ENCODE data around the gene SLBP.
A peak's percentile ranks its signal among the peaks of the same experiment; 100 is the strongest.

SLBP gene

DNA sequence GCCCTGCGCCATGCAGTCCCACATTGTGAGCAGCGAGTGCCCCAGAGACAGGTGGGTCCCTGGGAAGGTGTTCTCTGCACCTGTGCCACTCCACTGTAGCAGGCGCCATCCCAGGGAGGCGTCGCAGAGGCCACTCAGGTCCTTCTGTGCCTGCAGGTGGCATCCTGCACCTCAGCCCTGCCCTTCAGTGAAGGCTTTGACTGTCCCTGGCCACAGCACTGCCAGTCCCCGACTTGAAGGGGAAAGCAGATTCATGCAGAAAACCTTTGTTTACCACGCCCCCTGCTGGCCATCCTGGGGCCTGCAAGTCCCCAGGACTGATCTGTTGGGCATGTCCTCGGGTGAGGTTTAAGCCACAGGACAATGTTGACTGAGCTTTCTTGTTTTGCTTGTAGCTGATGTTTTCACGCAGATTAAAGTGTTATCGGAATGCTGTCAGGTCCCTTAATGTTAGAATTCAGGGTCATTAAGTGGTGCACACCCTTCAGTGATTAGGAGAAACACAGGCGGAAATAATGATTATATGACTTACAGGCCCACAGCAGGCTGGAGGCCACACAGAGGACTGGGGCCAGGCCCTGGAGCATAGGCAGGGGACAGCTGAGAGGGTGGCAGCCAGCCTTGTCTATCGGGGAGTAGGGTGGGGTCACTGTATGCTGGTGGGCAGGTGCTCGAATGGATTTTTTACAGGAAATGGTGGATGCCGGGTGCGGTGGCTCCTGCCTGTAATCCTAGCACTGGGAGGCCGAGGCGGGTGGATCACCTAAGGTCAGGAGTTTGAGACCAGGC, 14.2 kb upstream of the SLBP start:
- peak; percentile 88 for DNase-seq (ENCODE audit: low spot score)

DNA sequence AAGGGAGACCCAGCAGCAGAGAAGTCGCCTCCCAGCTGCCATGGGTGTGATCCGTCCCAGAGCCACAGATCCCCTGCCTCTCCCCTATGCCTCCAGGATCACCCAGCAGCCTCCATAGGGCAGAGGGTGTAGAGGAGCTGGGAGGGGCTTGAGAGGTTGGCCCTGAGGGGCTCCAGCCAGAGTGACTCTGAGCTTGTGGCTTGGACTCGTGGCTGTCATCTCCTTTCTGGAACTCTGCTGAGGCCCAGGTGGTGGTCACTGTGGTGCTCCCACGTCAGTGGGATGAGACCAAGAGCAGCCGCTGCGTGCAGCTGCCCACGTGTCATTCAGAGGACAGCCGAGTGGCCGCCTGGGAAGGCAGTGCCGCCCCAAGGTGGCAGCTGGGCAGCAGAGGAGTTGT, 13.4 kb upstream of the SLBP start:
- no peak for DNase-seq (ENCODE audit: low spot score)

DNA sequence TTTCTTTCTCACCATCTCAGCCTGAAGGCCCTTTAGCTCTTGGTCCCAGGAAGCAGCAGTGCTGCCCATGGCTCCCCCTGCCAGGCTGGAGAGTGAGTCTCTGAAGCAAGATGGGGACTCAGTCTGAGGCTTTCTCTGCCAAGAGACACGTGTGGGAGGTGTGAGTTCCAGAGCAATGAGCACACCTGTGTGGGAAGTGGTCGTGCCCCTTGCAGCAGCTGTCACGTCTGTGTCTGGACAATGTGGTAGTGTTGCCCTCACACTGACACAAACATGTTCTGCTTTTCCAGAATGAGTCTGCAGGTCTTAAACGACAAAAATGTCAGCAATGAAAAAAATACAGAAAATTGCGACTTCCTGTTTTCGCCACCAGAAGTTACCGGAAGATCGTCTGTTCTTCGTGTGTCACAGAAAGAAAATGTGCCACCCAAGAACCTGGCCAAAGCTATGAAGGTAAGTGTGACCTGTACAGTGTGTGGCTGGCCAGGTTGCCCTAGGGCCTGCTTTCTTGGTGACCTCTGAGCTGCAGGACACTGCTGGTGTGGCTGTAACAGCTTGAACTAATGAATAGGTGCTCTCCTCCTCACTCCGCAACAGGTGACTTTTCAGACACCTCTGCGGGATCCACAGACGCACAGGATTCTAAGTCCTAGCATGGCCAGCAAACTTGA, 11.1 kb upstream of the SLBP start:
- DNase-seq (ENCODE audit: low spot score), result no peak

DNA sequence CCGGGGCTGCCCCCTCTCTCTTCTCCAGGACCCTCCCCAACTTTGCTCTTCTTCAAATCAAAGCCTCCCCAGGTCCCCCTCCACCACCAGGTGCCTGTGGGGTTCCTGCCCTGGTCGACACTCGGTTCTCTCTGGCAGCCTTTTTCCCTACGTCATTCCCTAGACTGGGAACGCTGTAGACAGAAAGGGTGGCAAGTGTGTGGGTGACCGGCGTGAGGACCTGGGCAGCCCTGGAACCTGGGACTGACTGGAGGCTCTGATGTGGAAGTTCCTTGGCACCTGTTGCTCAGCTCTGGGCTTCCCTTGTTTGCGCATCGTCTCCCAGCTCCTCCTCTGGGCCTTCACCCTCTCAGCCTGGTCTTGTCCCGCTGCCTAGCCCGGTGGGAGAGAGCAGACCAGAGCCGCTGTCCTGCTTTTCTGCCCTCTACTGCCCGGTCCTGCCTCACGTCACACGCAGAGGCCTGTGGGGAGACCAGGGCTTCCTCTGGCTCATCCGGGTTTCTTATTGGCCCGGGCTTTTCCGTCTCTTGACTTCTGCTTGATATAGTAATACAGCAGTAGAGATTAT, 10.5 kb upstream of the SLBP start:
- no peak for DNase-seq (ENCODE audit: low spot score)

DNA sequence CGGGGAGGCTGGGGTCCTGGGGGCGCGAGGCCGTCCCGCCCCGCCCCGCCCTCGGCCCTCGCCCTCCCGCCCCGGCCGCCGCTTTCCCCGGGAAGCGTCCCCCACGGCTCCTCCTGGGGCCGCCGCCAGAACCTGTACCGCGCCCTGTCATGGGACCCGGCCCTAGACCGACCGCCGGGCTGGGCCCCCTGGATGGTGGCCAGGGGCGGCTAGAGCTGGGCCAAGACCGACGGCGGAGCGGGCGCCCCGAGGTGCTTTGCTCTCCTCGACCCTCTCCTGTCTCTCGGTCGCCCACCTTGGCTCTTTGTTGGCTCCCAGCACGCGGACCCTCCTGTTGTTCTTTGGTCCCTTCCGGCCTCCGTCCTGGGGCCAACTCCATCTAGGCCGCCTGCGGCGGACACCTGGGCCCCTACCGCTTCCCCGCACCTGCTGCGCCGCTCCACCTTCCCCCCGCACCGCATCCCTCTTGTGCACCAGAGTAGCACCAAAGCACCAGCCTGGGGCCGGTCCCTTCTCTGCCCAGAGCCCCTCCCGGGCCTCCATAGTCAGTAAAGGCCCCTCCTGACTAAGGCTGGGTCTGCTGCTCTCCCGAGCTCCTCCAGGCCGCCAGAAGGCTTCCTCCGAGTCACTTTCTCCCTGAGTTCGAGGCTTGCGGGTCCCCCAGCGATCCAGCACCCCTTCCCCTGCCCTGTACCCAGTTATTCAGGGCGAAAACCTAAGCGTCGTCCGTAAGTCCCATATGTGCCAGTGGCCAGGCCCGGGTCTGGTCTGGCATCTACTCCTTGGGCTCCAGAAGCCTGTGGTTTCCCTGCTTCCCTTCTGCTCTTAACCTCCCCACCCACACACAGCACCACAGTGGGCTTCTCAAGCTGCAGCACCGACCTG, 9.8 kb upstream of the SLBP start:
- DNase-seq (ENCODE audit: low spot score), result no peak

DNA sequence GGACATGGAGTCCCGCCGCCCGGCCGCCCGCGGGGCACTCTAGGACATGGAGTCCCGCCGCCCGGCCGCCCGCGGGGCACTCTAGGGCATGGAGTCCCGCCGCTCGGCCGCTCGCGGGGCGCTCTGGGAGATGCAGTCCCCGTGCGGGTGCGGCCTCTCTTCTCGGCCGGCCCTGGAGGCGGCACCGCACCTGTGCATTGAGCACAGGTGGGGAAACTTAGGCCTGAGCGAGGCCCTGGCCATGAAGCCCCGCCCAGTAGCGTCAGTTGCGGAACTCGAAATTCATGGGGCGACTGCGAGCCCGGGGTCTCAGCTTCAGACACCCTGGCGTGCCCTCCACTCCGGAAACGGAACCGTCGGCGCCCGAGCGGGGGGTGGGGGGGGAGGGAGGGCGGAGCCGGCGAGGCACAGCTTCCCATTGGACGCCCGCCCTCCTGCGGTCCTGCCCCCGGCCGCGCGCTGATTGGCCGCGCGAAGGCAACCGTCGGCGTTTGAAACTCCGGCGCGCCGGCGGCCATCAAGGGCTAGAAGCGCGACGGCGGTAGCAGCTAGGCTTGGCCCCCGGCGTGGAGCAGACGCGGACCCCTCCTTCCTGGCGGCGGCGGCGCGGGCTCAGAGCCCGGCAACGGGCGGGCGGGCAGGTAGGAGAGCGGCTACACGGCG, 9.0 kb upstream of the SLBP start, which contains the start of the genes TACC3 and TMEM129:
TSS of gene TACC3 (plus strand) at position 519 of the 663 bp plus-strand sequence. CDS start 1,901 bp downstream, outside the sequence.
TSS of gene TMEM129 (minus strand) at position 321 of the 663 bp plus-strand sequence. CDS start 486 bp downstream, outside the sequence.
- peak; percentile 100 for DNase-seq (ENCODE audit: low spot score)

DNA sequence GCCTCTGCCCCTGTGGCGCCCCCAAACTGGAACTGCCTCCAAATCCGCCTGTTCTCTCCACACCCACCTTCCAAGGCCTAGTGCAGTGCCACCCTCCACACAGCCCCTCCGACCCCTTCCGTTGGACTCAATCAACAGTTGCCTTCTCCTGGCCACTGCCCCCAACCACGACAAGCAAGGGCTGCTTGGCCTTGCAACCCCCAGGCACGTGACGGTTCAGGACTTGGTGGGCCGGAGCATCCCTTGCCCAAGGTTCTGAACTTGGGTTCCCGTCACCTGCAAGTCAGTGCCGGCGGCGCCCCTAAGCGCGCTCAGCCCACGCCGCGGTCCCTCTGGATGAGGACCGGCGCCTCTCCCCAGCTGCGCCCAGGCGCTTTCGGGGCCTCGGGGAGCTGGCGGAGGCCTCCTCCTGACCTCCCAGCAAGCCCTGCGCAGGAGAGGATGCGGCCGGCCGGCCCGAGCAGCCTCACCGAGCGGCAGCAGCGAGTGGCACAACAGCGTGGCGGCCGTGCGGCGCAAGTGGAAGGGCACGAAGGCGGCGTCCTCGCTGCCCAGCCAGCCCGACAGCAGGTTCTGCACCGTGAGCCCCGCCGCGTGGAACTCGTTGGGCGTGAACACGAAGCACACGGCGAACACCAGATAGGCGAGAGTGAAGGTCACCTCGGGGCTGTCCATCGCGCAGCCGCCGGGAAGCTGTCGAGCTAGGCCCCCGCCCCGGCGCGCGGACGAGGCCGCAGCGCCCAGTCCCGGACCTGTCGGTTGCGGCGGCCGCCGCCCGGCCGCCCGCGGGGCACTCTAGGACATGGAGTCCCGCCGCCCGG, 8.3 kb upstream of the SLBP start:
- peak; percentile 63 for DNase-seq (ENCODE audit: low spot score)

DNA sequence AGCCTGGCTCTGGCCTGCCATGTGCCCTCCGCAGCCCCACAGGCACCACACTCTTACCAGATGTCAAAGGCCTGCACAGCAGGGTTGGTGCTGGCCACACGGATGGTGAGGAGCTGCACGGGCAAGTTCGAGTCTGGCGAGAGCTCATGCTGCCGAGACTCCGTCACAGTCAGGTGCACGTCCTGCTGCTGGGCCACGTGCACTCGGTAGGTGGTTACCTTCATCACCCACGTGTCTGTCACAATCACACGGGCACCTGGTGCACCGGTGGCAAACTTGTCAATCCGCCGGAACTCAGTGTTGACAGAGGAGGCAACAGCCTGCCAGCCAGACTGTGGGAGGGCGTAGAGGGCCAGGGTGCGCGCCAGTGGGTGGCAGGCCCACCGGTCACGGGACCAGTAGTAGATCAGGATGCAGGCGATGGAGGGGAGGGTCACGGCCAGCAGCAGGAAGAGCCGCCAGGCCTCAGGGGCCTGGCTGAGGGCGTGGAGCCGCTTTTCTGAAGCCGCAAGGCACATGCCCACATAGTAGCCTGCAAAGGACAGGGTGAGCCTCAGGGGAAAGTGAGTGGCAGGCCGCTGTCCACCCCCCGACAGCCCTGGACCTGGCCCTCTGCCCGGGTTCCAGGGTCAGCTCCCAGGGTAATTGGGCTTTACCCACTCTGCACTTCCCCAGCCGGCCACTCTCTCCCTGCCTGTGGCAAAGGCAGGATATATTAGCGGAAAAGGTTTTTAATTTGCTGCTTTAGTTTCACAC, 6.2 kb upstream of the SLBP start:
- no peak for DNase-seq (ENCODE audit: low spot score)

DNA sequence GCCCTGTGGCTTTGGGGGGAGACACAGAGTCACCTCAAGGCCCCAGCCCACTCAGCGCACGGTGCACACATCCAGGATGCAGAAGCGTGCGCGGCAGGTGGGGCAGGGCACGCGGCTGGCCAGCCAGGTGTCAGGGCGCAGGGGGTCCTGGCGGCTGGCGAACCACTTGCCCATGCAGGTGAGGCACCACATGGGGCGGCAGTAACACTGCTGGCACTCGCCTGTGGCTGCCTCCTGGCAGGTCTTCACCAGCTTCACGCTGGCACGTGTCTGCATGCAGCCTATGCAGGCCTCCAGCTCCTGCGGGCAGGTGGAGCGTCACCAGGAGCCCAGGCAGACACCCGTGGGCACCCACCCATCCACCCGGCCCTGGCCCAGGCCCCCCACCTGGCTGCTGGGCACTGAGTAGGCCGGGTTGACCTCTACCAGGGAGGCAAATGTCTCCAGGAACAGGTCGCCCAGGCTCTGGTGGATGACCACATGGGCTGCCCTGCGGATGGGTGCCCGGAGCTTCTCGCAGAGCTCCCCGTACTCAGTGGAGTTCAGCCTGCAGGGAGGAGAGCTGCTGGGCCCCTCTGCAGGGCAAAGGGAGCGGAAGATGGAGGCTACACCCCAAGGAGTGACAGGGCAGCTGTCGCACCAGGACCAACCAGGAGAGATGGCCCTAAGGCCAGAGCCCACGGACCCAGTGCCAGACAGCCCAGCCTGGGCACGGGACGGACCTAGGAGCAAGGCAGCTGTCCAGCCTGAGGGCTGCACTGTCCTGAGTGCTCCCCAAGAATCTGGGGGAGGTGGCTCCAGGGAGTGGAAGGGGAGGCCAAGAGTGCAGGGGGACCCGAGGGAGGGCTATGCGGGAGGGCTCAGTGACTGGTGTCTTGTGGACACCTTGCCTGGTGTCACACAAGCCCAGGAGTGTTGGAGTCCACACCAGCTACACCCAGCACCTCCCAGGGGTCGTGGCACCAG, 5.3 kb upstream of the SLBP start:
- DNase-seq (ENCODE audit: low spot score), result no peak

DNA sequence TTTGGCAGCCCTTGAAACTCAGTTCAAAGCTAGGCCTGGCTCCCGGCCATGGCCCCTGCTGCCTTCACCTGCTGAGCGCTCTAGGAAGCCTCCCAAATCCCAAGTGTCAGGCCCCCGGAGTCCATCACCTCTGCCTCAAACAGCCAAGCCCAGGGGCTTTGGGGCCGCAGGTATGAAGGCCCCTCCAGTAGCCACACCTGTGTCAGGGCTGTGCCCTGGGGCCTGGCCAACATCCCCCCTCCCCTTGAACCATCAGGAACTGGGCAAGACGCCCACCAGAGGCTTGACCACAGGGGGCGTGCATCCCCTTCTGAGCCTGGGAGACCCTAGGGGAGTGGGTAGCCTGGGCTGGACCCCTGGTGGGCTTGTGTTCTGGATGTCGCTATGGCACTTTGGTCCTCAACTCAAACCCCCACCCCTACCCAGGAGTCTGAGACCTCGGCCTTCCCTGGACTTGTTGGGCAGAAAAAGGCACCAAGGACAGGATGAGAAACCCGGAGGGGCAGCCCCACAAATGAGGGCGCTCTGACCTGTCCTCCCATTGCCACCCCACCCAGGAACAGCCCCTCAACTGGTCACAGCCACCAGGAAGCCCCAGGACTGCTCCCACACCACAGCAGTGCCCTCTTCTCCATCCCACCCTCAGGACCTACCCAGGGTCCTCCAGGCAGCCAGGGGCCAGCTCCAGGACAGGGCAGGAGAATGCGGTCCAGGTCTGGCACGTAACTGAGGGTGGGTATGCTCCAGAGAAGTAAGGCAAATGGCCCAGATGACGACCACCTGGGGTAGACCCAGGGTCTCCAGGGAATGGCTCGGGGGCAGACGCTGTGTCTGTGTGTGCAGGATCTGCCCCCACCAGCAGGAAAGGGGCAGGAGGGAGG, 4.2 kb upstream of the SLBP start:
- DNase-seq (ENCODE audit: low spot score), result no peak

DNA sequence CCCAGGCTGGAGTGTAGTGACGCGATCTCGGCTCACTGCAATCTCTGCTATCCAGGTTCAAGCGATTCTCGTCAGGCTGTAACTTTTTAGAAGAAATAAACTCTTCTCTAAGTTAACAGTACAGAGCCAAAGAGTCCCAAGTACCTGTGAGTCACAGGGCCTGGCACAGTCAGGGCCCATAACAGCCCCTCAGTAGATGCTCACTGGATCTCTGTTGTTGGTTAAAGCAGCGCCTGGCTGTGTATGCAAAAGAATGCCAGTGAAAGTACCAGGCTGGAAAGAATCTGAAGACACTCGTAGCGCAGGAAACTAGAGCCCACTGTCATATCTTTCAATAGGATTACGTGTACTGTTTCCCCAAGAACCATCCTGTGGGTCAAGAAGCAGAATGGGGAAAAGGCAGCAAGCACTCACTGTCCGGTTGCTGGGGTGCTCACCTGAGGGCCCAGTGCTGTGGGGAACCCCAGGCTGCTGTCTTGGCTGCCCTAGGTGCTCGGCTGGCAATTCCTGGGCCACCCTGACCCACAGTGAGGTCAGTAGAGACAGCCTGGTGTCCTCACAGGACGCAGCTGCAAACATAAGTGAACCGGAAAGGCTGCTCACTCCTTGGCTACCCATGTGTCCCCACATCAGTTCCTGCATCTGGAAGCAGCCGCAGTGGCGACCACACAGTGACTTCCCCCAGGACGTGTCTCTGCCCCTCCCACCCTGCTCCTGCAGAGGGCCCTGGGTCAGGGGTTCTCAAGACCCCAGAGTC, 3.1 kb upstream of the SLBP start:
- no peak for DNase-seq (ENCODE audit: low spot score)

DNA sequence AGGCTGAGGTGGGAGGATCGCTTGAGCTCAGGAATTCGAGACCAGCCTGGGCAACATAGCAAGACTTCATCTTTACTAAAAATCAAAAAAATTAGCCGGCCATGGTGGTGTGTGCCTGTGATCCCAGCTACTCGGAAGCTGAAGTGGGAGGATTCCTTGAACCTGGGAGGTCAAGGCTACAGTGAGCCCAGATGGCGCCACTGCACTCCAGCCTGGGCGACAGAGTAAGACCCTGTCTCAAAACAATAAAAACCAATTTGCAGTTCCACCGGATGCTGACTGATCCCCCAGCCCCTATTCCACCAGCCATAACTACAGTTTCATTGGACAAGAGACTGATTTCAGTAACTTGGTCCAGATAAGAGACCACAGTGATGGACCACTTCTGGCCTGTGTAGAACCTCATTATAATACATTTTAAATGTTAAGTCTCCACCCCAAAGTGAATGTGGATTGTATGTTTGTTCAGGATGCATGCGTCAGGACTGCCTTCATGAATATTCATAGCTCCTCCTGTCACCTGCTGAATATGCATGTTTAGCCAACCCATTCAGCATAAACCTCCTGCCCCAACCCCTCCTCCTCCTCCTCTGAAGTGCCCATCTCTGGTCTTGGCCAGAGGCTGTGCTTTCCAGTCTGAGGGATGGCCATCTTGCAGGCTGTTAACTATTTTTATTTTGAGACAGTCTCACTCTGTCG, 2.3 kb upstream of the SLBP start:
- DNase-seq (ENCODE audit: low spot score), result no peak

DNA sequence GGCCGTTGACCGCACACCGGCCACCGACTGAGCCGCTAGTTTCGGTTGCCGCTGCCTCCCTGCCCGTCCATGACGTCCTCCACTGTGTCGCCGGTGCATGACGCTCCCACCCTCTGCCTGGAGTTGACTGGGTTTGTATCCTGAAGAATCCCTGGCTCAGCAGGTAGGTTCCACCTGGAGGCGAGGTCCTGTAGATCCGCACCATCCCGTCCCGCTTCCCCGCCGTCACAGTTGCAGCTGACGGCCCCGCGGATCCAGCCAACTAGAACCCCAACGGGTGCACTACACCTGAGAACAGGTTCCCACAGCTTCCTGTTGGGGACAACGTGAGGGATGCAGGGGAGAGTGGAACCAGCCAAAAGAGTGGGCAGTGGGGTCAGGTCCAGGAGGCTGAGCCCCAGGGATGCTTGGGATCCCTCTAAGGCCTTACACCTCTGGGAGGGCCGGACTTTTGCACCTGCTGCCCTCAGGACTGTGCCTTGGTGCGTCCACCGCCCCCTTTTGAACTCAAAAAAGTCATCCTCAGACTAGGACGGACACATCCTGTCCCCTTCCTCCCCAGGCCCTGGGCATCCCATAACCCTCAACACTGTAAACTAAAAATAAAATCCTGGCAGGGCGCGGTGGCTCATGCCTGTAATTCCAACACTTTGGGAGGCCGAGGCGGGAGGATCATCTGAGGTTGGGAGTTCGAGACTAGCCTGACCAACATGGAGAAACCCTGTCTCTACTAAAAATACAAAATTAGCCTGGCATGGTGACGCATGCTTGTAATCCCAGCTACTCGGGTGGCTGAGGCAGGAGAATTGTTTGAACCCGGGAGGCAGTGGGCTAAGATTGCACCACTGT, 1.1 kb upstream of the SLBP start:
- no peak for DNase-seq (ENCODE audit: low spot score)

DNA sequence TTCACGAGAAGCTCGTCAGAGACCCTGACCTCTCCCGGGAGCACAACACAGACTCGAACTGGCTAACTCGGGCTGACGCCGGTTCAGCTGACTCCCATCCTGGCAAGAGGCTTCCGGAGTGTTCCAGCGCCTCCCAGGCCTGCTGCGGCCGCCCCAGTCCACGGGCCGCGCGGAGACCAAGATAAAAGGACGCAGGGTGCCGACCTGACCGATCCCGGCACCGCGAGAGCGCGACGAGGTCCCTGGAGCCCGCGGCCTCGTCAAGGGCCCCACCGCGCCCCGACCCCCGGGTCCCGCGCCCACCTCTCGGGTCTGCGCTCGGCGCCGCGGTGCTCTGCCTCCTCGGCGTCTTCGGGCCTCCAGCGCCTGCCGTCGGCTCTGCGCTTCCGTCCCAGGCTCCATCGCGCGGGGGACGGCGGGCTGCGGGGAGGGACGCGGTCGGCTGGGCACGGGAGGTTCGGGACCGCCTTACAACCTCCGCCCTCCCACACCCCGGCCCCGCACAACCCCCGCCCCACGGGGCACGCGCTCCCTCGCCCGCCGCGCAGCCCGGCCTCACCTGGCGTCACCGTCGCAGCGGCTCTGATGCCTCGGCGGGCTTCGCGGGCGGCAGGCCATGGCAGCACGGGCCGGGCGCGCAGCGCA, 426 bp downstream of the SLBP start:
- peak; percentile 80 for DNase-seq (ENCODE audit: low spot score)

DNA sequence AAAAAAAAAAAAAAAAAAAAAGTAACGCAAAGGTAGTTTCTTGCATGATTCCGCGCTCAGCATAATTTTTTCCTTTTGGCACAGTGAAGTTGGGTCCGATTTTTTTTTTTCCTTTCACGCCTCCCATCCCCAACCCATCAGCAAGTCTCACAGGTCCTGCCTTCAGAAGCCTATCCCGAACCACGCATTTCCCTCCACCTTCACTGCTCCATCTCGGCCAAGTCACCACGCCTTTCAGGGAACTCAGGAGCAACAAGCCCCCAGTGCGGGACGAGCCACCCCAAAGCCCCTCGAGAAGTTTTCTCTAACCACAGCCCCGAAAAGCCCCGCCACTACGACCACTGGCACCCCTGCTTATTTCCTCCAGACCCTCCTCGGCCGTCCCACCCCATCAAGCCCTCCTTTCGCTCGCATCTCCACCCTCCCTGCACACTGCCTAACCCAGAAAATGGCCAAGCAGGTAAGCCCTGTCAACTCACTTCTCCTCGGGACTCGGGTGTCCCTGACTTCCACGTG, 1.0 kb downstream of the SLBP start:
- DNase-seq (ENCODE audit: low spot score), result no peak
